ENCODE measurements around the gene PCSK5.
"Not testable (repeated sequence)": the region's sequence is repeated elsewhere in the genome, so short reads cannot be mapped to it uniquely, and the experiment has no call there.

PCSK5 gene

GRCh38 chr9:75889577-75889976, 896 bp upstream of the PCSK5 start:
- DNase-seq (ENCODE audit: low read depth, low spot score): no peak
- Histone ChIP-seq H3K27ac (ENCODE audit: low read length) (no peak overlapping the region), H3K9me3 (ENCODE audit: control insufficient read depth, insufficient read depth, low read length) (no peaks in the 10 kb centered on the region), H3K27me3 (ENCODE audit: control insufficient read depth, insufficient read depth, low read length) (no peaks in the 10 kb centered on the region), H3K4me3 (ENCODE audit: low read length) (peak overlapping the region; percentile 87; the same call in 1 of the 2 replicates), H3K4me1 (ENCODE audit: control insufficient read depth, insufficient read depth, low read length) (peaks cover 1% of the 10 kb centered on the region; the same call in 1 of the 2 replicates), H3K36me3 (ENCODE audit: control insufficient read depth, insufficient read depth, low read length) (no peaks in the 10 kb centered on the region)
- WGBS (ENCODE audit: insufficient coverage, insufficient read length): no CpG with 5 or more reads among the region's 7 CpGs

- Histone ChIP-seq H3K4me1 (ENCODE audit: control insufficient read depth, insufficient read depth, low read length) (peaks cover 1% of the 10 kb centered on the region; the same call in 1 of the 2 replicates), H3K27ac (ENCODE audit: low read length) (no peak overlapping the region), H3K27me3 (ENCODE audit: control insufficient read depth, insufficient read depth, low read length) (no peaks in the 10 kb centered on the region), H3K9me3 (ENCODE audit: control insufficient read depth, insufficient read depth, low read length) (no peaks in the 10 kb centered on the region), H3K36me3 (ENCODE audit: control insufficient read depth, insufficient read depth, low read length) (no peaks in the 10 kb centered on the region), H3K4me3 (ENCODE audit: low read length) (peak overlapping the region; percentile 87; the same call in 1 of the 2 replicates)
- no CpG with 5 or more reads among the region's 24 CpGs for WGBS (ENCODE audit: insufficient coverage, insufficient read length)
- DNase-seq (ENCODE audit: low read depth, low spot score): no peak
These were observed 449 bp upstream of the PCSK5 start for GRCh38 chr9:75889977-75890471.

GRCh38 chr9:75891277-75891741, 836 bp downstream of the PCSK5 start:
- H3K27me3 ChIP-seq (ENCODE audit: control insufficient read depth, insufficient read depth, low read length): no peaks in the 10 kb centered on the region
- peak overlapping the region; percentile 87 for H3K4me3 ChIP-seq (ENCODE audit: low read length)
- H3K4me1 ChIP-seq (ENCODE audit: control insufficient read depth, insufficient read depth, low read length): peaks cover 1% of the 10 kb centered on the region; the same call in 1 of the 2 replicates
- H3K9me3 ChIP-seq (ENCODE audit: control insufficient read depth, insufficient read depth, low read length): no peaks in the 10 kb centered on the region
- H3K36me3 ChIP-seq (ENCODE audit: control insufficient read depth, insufficient read depth, low read length): no peaks in the 10 kb centered on the region
- H3K27ac ChIP-seq (ENCODE audit: low read length): no peak overlapping the region
- WGBS (ENCODE audit: insufficient coverage, insufficient read length): no CpG with 5 or more reads among the region's 28 CpGs
- no peak for DNase-seq (ENCODE audit: low read depth, low spot score)

GRCh38 chr9:75891771-75892215, 1.3 kb downstream of the PCSK5 start:
- no CpG with 5 or more reads among the region's 32 CpGs for WGBS (ENCODE audit: insufficient coverage, insufficient read length)
- Histone ChIP-seq H3K36me3 (ENCODE audit: control insufficient read depth, insufficient read depth, low read length) (no peaks in the 10 kb centered on the region), H3K27me3 (ENCODE audit: control insufficient read depth, insufficient read depth, low read length) (no peaks in the 10 kb centered on the region), H3K9me3 (ENCODE audit: control insufficient read depth, insufficient read depth, low read length) (no peaks in the 10 kb centered on the region), H3K4me3 (ENCODE audit: low read length) (peak overlapping the region; percentile 87), H3K4me1 (ENCODE audit: control insufficient read depth, insufficient read depth, low read length) (peaks cover 1% of the 10 kb centered on the region; the same call in 1 of the 2 replicates), H3K27ac (ENCODE audit: low read length) (no peak overlapping the region)
- DNase-seq (ENCODE audit: low read depth, low spot score): no peak

GRCh38 chr9:75892216-75892911, 1.9 kb downstream of the PCSK5 start:
- H3K4me3 ChIP-seq (ENCODE audit: low read length): peak overlapping the region; percentile 87
- no peaks in the 10 kb centered on the region for H3K27me3 ChIP-seq (ENCODE audit: control insufficient read depth, insufficient read depth, low read length)
- H3K4me1 ChIP-seq (ENCODE audit: control insufficient read depth, insufficient read depth, low read length): peaks cover 1% of the 10 kb centered on the region; the same call in 1 of the 2 replicates
- no peak for DNase-seq (ENCODE audit: low read depth, low spot score)
- no peak overlapping the region for H3K27ac ChIP-seq (ENCODE audit: low read length)
- no CpG with 5 or more reads among the region's 31 CpGs for WGBS (ENCODE audit: insufficient coverage, insufficient read length)
- H3K36me3 ChIP-seq (ENCODE audit: control insufficient read depth, insufficient read depth, low read length): no peaks in the 10 kb centered on the region
- H3K9me3 ChIP-seq (ENCODE audit: control insufficient read depth, insufficient read depth, low read length): no peaks in the 10 kb centered on the region

GRCh38 chr9:75893106-75893505, 2.6 kb downstream of the PCSK5 start:
- H3K27me3 ChIP-seq (ENCODE audit: control insufficient read depth, insufficient read depth, low read length): no peaks in the 10 kb centered on the region
- no CpG with 5 or more reads among the region's 3 CpGs for WGBS (ENCODE audit: insufficient coverage, insufficient read length)
- no peaks in the 10 kb centered on the region for H3K36me3 ChIP-seq (ENCODE audit: control insufficient read depth, insufficient read depth, low read length)
- no peaks in the 10 kb centered on the region for H3K9me3 ChIP-seq (ENCODE audit: control insufficient read depth, insufficient read depth, low read length)
- H3K27ac ChIP-seq (ENCODE audit: low read length): no peak overlapping the region
- DNase-seq (ENCODE audit: low read depth, low spot score): no peak
- H3K4me1 ChIP-seq (ENCODE audit: control insufficient read depth, insufficient read depth, low read length): peaks cover 1% of the 10 kb centered on the region; the same call in 1 of the 2 replicates
- no peak overlapping the region for H3K4me3 ChIP-seq (ENCODE audit: low read length)

- Histone ChIP-seq H3K27ac (ENCODE audit: low read length) (no peak overlapping the region), H3K4me1 (ENCODE audit: control insufficient read depth, insufficient read depth, low read length) (peaks cover 1% of the 10 kb centered on the region; the same call in 1 of the 2 replicates), H3K36me3 (ENCODE audit: control insufficient read depth, insufficient read depth, low read length) (no peaks in the 10 kb centered on the region), H3K9me3 (ENCODE audit: control insufficient read depth, insufficient read depth, low read length) (no peaks in the 10 kb centered on the region), H3K27me3 (ENCODE audit: control insufficient read depth, insufficient read depth, low read length) (no peaks in the 10 kb centered on the region), H3K4me3 (ENCODE audit: low read length) (no peak overlapping the region)
- DNase-seq (ENCODE audit: low read depth, low spot score): no peak
- WGBS (ENCODE audit: insufficient coverage, insufficient read length): no CpG with 5 or more reads among the region's 3 CpGs
These were observed 4.1 kb downstream of the PCSK5 start for GRCh38 chr9:75894566-75894965.

- no peak overlapping the region for H3K4me3 ChIP-seq (ENCODE audit: low read length)
- no peak for DNase-seq (ENCODE audit: low read depth, low spot score)
- 100% methylated on average over 1 of the region's 3 CpGs for WGBS (ENCODE audit: insufficient coverage, insufficient read length)
- H3K4me1 ChIP-seq (ENCODE audit: control insufficient read depth, insufficient read depth, low read length): peaks cover 1% of the 10 kb centered on the region; the same call in 1 of the 2 replicates
- no peaks in the 10 kb centered on the region for H3K27me3 ChIP-seq (ENCODE audit: control insufficient read depth, insufficient read depth, low read length)
- no peaks in the 10 kb centered on the region for H3K9me3 ChIP-seq (ENCODE audit: control insufficient read depth, insufficient read depth, low read length)
- H3K36me3 ChIP-seq (ENCODE audit: control insufficient read depth, insufficient read depth, low read length): no peaks in the 10 kb centered on the region
- H3K27ac ChIP-seq (ENCODE audit: low read length): no peak overlapping the region
These were observed 4.6 kb downstream of the PCSK5 start for GRCh38 chr9:75895112-75895511.

GRCh38 chr9:75896193-75896592, 5.7 kb downstream of the PCSK5 start:
- H3K9me3 ChIP-seq (ENCODE audit: control insufficient read depth, insufficient read depth, low read length): no peaks in the 10 kb centered on the region
- H3K27me3 ChIP-seq (ENCODE audit: control insufficient read depth, insufficient read depth, low read length): no peaks in the 10 kb centered on the region
- H3K4me3 ChIP-seq (ENCODE audit: low read length): no peak overlapping the region
- H3K36me3 ChIP-seq (ENCODE audit: control insufficient read depth, insufficient read depth, low read length): no peaks in the 10 kb centered on the region
- no peak for DNase-seq (ENCODE audit: low read depth, low spot score)
- WGBS (ENCODE audit: insufficient coverage, insufficient read length): no CpG with 5 or more reads among the region's 3 CpGs
- no peak overlapping the region for H3K27ac ChIP-seq (ENCODE audit: low read length)
- peaks cover 1% of the 10 kb centered on the region; the same call in 1 of the 2 replicates for H3K4me1 ChIP-seq (ENCODE audit: control insufficient read depth, insufficient read depth, low read length)

- H3K4me3 ChIP-seq (ENCODE audit: low read length); H3K27me3 ChIP-seq (ENCODE audit: control insufficient read depth, insufficient read depth, low read length); H3K4me1 ChIP-seq (ENCODE audit: control insufficient read depth, insufficient read depth, low read length); H3K36me3 ChIP-seq (ENCODE audit: control insufficient read depth, insufficient read depth, low read length); H3K9me3 ChIP-seq (ENCODE audit: control insufficient read depth, insufficient read depth, low read length); DNase-seq (ENCODE audit: low read depth, low spot score); H3K27ac ChIP-seq (ENCODE audit: low read length): not testable (repeated sequence)
- no CpG with 5 or more reads among the region's 7 CpGs for WGBS (ENCODE audit: insufficient coverage, insufficient read length)
These were observed 10.5 kb downstream of the PCSK5 start for GRCh38 chr9:75900893-75901524.

All from iPS DF 6.9 (cell line).